GM23248 (cell line): ENCODE data around the gene XRCC2.

Experiments used
- EZH2 ChIP-seq: fragments of 200-600 bp; sonication (generic); IDR thresholded peaks from 2 replicates; pipeline ENCODE4 v1.6.1; 2018; ENCODE audit warnings: antibody characterized with exemption, mild to moderate bottlenecking; ENCODE audit not compliant: insufficient read depth, poor library complexity, severe bottlenecking
- EZH2phosphoT487 ChIP-seq: fragments of 200-600 bp; sonication (generic); IDR thresholded peaks from 2 replicates; pipeline ENCODE4 v1.6.1; 2018; ENCODE audit warnings: antibody characterized with exemption, moderate library complexity, mild to moderate bottlenecking, low read depth; ENCODE audit not compliant: insufficient read depth

GRCh38 chr7:152683297-152683696, 7.4 kb upstream of the XRCC2 start:
- TF ChIP-seq EZH2 (no peak), EZH2phosphoT487 (no peak)
